Ammon's horn (tissue), 1 donor: ENCODE data around the gene ARHGAP21.
A peak's percentile ranks its signal among the peaks of the same experiment; 100 is the strongest.

Experiments used
- DNase-seq: peaks from one replicate; pipeline ENCODE4 v3.0.0-alpha.2; 2016; ENCODE audit warnings: low spot score

ARHGAP21 gene

GRCh38 chr10:24722676-24723385 is 856 bp downstream of the ARHGAP21 start:
- peak; percentile 49 for DNase-seq

- peak; percentile 31 for DNase-seq
Observed at GRCh38 chr10:24722131-24722675, 1.5 kb downstream of the ARHGAP21 start.

GRCh38 chr10:24721229-24722106 is 2.2 kb downstream of the ARHGAP21 start:
- DNase-seq, result peak; percentile 37

- no peak for DNase-seq
Observed at GRCh38 chr10:24720096-24720495, 3.6 kb downstream of the ARHGAP21 start.

GRCh38 chr10:24718031-24718855 is 5.4 kb downstream of the ARHGAP21 start:
- DNase-seq, result no peak

GRCh38 chr10:24716295-24716694 is 7.4 kb downstream of the ARHGAP21 start:
- peak; percentile 41 for DNase-seq

GRCh38 chr10:24715246-24715769 is 8.4 kb downstream of the ARHGAP21 start:
- no peak for DNase-seq

- DNase-seq, result no peak
Observed at GRCh38 chr10:24713086-24713485, 10.6 kb downstream of the ARHGAP21 start.

GRCh38 chr10:24711465-24711864 is 12.2 kb downstream of the ARHGAP21 start:
- DNase-seq, result no peak

- DNase-seq, result no peak
Observed at GRCh38 chr10:24708081-24708480, 15.6 kb downstream of the ARHGAP21 start.

GRCh38 chr10:24707445-24707844 is 16.2 kb downstream of the ARHGAP21 start:
- DNase-seq, result no peak

GRCh38 chr10:24706479-24707118 is 17.1 kb downstream of the ARHGAP21 start:
- peak; percentile 67 for DNase-seq

GRCh38 chr10:24703700-24704099 is 20.0 kb downstream of the ARHGAP21 start:
- DNase-seq, result no peak

- no peak for DNase-seq
Observed at GRCh38 chr10:24701447-24701846, 22.2 kb downstream of the ARHGAP21 start.

- DNase-seq, result no peak
Observed at GRCh38 chr10:24700948-24701347, 22.7 kb downstream of the ARHGAP21 start.

GRCh38 chr10:24698270-24698669 is 25.4 kb downstream of the ARHGAP21 start:
- DNase-seq, result peak; percentile 39

GRCh38 chr10:24697080-24697479 is 26.6 kb downstream of the ARHGAP21 start:
- DNase-seq, result no peak

GRCh38 chr10:24695452-24695851 is 28.2 kb downstream of the ARHGAP21 start:
- DNase-seq, result no peak

- no peak for DNase-seq
Observed at GRCh38 chr10:24694086-24694485, 29.6 kb downstream of the ARHGAP21 start.

GRCh38 chr10:24690961-24691512 is 32.6 kb downstream of the ARHGAP21 start:
- no peak for DNase-seq

GRCh38 chr10:24685958-24686540 is 37.6 kb downstream of the ARHGAP21 start:
- no peak for DNase-seq
